ENCODE data around the gene PHF14. TPM values are rescaled to one million over a fixed set of nuclear protein-coding genes. Genes with fewer than 3 reads are reported as not detected.

PHF14 gene
- total RNA-seq, 2 donors from 2014 or later = 52.0 to 53.1 TPM

DNA sequence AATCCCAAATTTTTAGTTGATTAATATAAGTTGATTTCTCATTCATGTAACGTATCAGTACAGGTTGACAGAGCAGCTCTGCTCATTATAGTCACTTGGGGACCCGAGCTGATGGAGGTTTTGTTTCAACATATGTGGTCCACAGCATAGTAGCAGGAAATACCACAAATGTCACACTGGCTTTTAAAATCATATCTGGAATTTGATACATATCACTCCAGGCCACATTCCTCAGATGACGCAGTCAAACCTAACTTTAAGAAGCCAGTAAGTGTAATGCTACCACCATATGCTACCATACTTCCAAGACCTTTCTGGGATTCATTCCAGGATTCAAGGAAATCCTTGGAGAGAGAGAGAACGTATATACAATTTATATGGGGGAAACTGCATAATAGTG lies 156.3 kb downstream of the PHF14 start:
- Histone ChIP-seq H3K9ac (ENCODE audit: extremely low read depth, low read length, poor library complexity, severe bottlenecking) (no peak overlapping the region), H3K4me3 (ENCODE audit: low read length) (no peak overlapping the region), H3K27ac (ENCODE audit: low read depth, low read length) (no peak overlapping the region), H3K27me3 (ENCODE audit: control insufficient read depth, insufficient read depth, low read length, poor library complexity, severe bottlenecking) (no peaks in the 10 kb centered on the region), H3K9me3 (ENCODE audit: control insufficient read depth, low read length) (no peaks in the 10 kb centered on the region), H3K4me1 (ENCODE audit: control insufficient read depth, insufficient read depth, low read length) (no peaks in the 10 kb centered on the region), H3K36me3 (ENCODE audit: control insufficient read depth, insufficient read depth, low read length) (peaks cover 7% of the 10 kb centered on the region)
- no peak for DNase-seq
- no peak overlapping the region for H3K4me3 Mint-ChIP-seq
- H3K27me3 Mint-ChIP-seq (ENCODE audit: insufficient read depth) = no peaks in the 10 kb centered on the region
- H3K36me3 Mint-ChIP-seq (ENCODE audit: low read depth) = no peaks in the 10 kb centered on the region
- no peaks in the 10 kb centered on the region for H3K9me3 Mint-ChIP-seq
- H3K27ac Mint-ChIP-seq = no peak overlapping the region
- peaks cover 9% of the 10 kb centered on the region for H3K4me1 Mint-ChIP-seq
- WGBS, 2 experiments (ENCODE audit: insufficient coverage in 1 of 2, insufficient read length in 1 of 2) = 95 to 96% methylated on average over 3 to 4 of the region's 4 CpGs
- TF ChIP-seq CTCF (conservative IDR thresholded peaks at IDR 0.05) = no peak

DNA sequence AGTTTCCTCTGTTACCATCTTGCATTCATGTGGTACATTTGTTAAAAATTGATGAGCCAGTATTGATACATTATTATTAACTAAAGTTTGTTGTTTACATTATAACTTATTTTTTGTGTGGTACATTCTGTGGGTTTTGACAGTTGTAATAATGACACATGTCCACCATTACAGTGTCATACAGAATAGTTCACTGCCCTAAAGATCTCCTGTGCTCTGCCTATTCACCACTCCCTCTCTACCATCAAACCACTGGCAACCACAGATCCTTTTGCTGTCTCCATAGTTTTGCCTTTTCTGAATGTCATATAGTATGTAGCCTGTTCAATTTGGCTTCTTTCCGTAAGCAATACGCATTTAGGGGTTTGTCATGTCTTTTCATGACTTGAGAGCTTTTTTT lies 156.9 kb downstream of the PHF14 start:
- no peaks in the 10 kb centered on the region for H3K9me3 ChIP-seq (ENCODE audit: control insufficient read depth, low read length)
- Mint-ChIP-seq H3K4me1 (peaks cover 9% of the 10 kb centered on the region), H3K27me3 (ENCODE audit: insufficient read depth) (no peaks in the 10 kb centered on the region), H3K36me3 (ENCODE audit: low read depth) (no peaks in the 10 kb centered on the region), H3K4me3 (no peak overlapping the region), H3K27ac (no peak overlapping the region), H3K9me3 (no peaks in the 10 kb centered on the region)
- TF ChIP-seq CTCF (conservative IDR thresholded peaks at IDR 0.05) = no peak
- H3K9ac ChIP-seq (ENCODE audit: extremely low read depth, low read length, poor library complexity, severe bottlenecking) = no peak overlapping the region
- H3K27me3 ChIP-seq (ENCODE audit: control insufficient read depth, insufficient read depth, low read length, poor library complexity, severe bottlenecking) = no peaks in the 10 kb centered on the region
- DNase-seq = no peak
- H3K4me3 ChIP-seq (ENCODE audit: low read length) = no peak overlapping the region
- no peaks in the 10 kb centered on the region for H3K4me1 ChIP-seq (ENCODE audit: control insufficient read depth, insufficient read depth, low read length)
- 89 to 100% methylated on average over 2 of the region's 2 CpGs for WGBS, 2 experiments (ENCODE audit: insufficient coverage in 1 of 2, insufficient read length in 1 of 2)
- peaks cover 9% of the 10 kb centered on the region for H3K36me3 ChIP-seq (ENCODE audit: control insufficient read depth, insufficient read depth, low read length)
- no peak overlapping the region for H3K27ac ChIP-seq (ENCODE audit: low read depth, low read length)

DNA sequence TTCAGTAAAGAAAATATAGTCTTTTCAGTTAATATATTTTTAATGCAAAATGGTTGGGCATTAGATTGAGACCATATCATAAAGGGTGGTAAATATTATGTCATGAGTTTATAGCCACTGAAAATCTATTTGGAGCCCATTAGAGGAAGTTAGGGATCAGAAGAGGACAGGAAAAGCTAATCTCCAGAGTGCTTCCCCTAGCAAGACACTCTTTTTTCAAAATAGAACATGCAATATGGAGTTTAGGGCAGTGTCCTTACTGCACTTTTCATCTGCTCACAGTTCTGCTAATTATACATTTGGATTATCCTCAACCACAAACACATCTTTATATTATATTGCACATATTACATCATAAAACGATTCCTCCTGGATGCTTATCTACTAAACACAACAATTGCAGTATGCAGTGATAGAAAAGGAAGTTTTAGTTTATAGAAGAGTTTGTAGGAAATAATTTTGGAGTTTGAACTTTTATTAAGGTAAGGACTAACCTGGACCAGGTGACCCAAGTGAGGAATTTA lies 159.8 kb downstream of the PHF14 start:
- Histone ChIP-seq H3K9me3 (ENCODE audit: control insufficient read depth, low read length) (no peaks in the 10 kb centered on the region), H3K4me1 (ENCODE audit: control insufficient read depth, insufficient read depth, low read length) (no peaks in the 10 kb centered on the region), H3K4me3 (ENCODE audit: low read length) (no peak overlapping the region), H3K9ac (ENCODE audit: extremely low read depth, low read length, poor library complexity, severe bottlenecking) (no peak overlapping the region), H3K27ac (ENCODE audit: low read depth, low read length) (no peak overlapping the region), H3K36me3 (ENCODE audit: control insufficient read depth, insufficient read depth, low read length) (peaks cover 9% of the 10 kb centered on the region), H3K27me3 (ENCODE audit: control insufficient read depth, insufficient read depth, low read length, poor library complexity, severe bottlenecking) (no peaks in the 10 kb centered on the region)
- Mint-ChIP-seq H3K27me3 (ENCODE audit: insufficient read depth) (no peaks in the 10 kb centered on the region), H3K9me3 (no peaks in the 10 kb centered on the region), H3K36me3 (ENCODE audit: low read depth) (no peaks in the 10 kb centered on the region), H3K4me3 (no peak overlapping the region), H3K27ac (no peak overlapping the region), H3K4me1 (no peaks in the 10 kb centered on the region)
- TF ChIP-seq CTCF (conservative IDR thresholded peaks at IDR 0.05) = no peak
- WGBS, 2 experiments (ENCODE audit: insufficient coverage in 1 of 2, insufficient read length in 1 of 2) = no CpG with 5 or more reads among the region's 1 CpG
- DNase-seq = no peak
